Measurements from ENCODE around the gene ARID5A. TPM values are rescaled to one million over a fixed set of nuclear protein-coding genes. Genes with fewer than 3 reads are reported as not detected.

Gene ARID5A
- total and polyA plus RNA-seq, 2 experiments from 2014 or later: 5.5 to 7.7 TPM

GRCh38 chr2:96541398-96542152 is 5.0 kb downstream of the ARID5A start:
- H3K4me1 Mint-ChIP-seq: peaks cover 27% of the 10 kb centered on the region
- H3K27ac ChIP-seq (ENCODE audit: low read depth): no peak overlapping the region
- peaks cover 10% of the 10 kb centered on the region; the same call in 1 of the 2 replicates for H3K9me2 ChIP-seq (ENCODE audit: insufficient read depth)
- 0 out of 2 replicates have a peak, but pooled peaks cover 7% of the 10 kb centered on the region for H3K79me2 ChIP-seq (replicated peaks; ENCODE audit: insufficient read depth)
- peaks cover 8% of the 10 kb centered on the region; the same call in 2 of the 3 replicates for H3K9me3 Mint-ChIP-seq
- H3F3A ChIP-seq (replicated peaks; ENCODE audit: low read depth): peaks cover 8% of the 10 kb centered on the region; the same call in 1 of the 2 replicates
- H3K4me1 ChIP-seq (ENCODE audit: insufficient read depth): peaks cover 20% of the 10 kb centered on the region
- peaks cover 19% of the 10 kb centered on the region for H3K36me3 Mint-ChIP-seq (ENCODE audit: low read depth)
- peaks cover 5% of the 10 kb centered on the region; the same call in 1 of the 2 replicates for H4K20me1 ChIP-seq (replicated peaks; ENCODE audit: insufficient read depth)
- H3K27me3 ChIP-seq (ENCODE audit: insufficient read depth): peaks cover 39% of the 10 kb centered on the region
- no peak overlapping the region for H3K4me3 ChIP-seq
- peaks cover 31% of the 10 kb centered on the region for H3K27me3 Mint-ChIP-seq (ENCODE audit: insufficient read depth, low read depth, poor library complexity)
- H3K27ac Mint-ChIP-seq: no peak overlapping the region
- no peak for TF ChIP-seq ZNF462 (CRISPR knock-in tag; IDR thresholded peaks at IDR 0.05)
- no peak for TF ChIP-seq ZNF114 (CRISPR knock-in tag; IDR thresholded peaks at IDR 0.05)
- TF ChIP-seq POLR2AphosphoS5 (IDR thresholded peaks at IDR 0.05; ENCODE audit: low read depth): no peak
- TF ChIP-seq EZH2phosphoT487 (IDR thresholded peaks at IDR 0.05; ENCODE audit: unreplicated experiment): no peak
- no peak for TF ChIP-seq CREB1 (CRISPR knock-in tag; IDR thresholded peaks at IDR 0.05; ENCODE audit: low read depth)
- TF ChIP-seq, protein P1, sequence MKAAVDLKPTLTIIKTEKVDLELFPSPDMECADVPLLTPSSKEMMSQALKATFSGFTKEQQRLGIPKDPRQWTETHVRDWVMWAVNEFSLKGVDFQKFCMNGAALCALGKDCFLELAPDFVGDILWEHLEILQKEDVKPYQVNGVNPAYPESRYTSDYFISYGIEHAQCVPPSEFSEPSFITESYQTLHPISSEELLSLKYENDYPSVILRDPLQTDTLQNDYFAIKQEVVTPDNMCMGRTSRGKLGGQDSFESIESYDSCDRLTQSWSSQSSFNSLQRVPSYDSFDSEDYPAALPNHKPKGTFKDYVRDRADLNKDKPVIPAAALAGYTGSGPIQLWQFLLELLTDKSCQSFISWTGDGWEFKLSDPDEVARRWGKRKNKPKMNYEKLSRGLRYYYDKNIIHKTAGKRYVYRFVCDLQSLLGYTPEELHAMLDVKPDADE (IDR thresholded peaks at IDR 0.05): no peak
- no peak for TF ChIP-seq REST (IDR thresholded peaks at IDR 0.05; ENCODE audit: unreplicated experiment)
- TF ChIP-seq EZH2 (IDR thresholded peaks at IDR 0.05; ENCODE audit: low read depth, unreplicated experiment): no peak
- TF ChIP-seq STAT1 (IDR thresholded peaks at IDR 0.05; ENCODE audit: unreplicated experiment): no peak
- no peak for TF ChIP-seq NANOG (IDR thresholded peaks at IDR 0.05; ENCODE audit: borderline replicate concordance)
- TF ChIP-seq JUNB (IDR thresholded peaks at IDR 0.05; ENCODE audit: unreplicated experiment): no peak
- no peak for TF ChIP-seq CTCF (conservative IDR thresholded peaks at IDR 0.05; ENCODE audit: low read depth in 2 of 2)
- no peak for TF ChIP-seq ZNF331 (CRISPR knock-in tag; IDR thresholded peaks at IDR 0.05; ENCODE audit: low read depth)
- no peaks in the 10 kb centered on the region for H3K36me3 ChIP-seq (ENCODE audit: insufficient read depth)
- no peak overlapping the region for H3K4me2 ChIP-seq
- DNase-seq (ENCODE audit: low spot score): no peak
- H3K4me3 Mint-ChIP-seq: no peak overlapping the region
- no peak for ATAC-seq
- no peak overlapping the region for H2AFZ ChIP-seq
